B cell (primary cell): ENCODE measurements around the gene GNAT2. TPM values are rescaled to one million over a fixed set of nuclear protein-coding genes. Genes with fewer than 3 reads are reported as not detected.

Experiments used
- ATAC-seq: fragments of 200-7000 bp; cut with Tn5 transposase; one replicate; pipeline ENCODE4 v1.10.0; 2021; ENCODE audit warnings: low read depth, mild to moderate bottlenecking, moderate number of reproducible peaks, moderate library complexity
- CTCF ChIA-PET: fragments of 350-600 bp; sonication (Branson Sonifier 250); formaldehyde crosslinking; loops from one replicate; lab custom pipeline; 2021; ENCODE audit warnings: antibody characterized with exemption, inconsistent platforms; lab: Charles Lee
- POLR2A ChIA-PET: fragments of 350-600 bp; sonication (Branson Sonifier 250); formaldehyde crosslinking; loops from one replicate; lab custom pipeline; 2021; ENCODE audit warnings: antibody characterized with exemption; lab: Charles Lee
- DNase-seq: peaks from one replicate; pipeline ENCODE4 v3.0.0; 2013
- H2AFZ ChIP-seq: 2 replicates; pipeline ENCODE4 v1.6.1; 2012; ENCODE audit warnings: mild to moderate bottlenecking, low read depth, low read length; ENCODE audit not compliant: insufficient read depth, poor library complexity, severe bottlenecking
- H3K27ac ChIP-seq, 2 donors: 1 replicate in 1 of 2; 2 replicates in 1 of 2; pipeline ENCODE4 v1.5.1; 2012 to 2013; ENCODE audit warnings: low read length in 2 of 2, mild to moderate bottlenecking in 2 of 2, moderate library complexity in 1 of 2
- H3K27me3 ChIP-seq, 4 experiments: fragments of 200-600 bp in 1 of 4; sonication (generic) in 1 of 4; replicated peaks in 1 of 4; 1 replicate in 2 of 4; 2 replicates in 2 of 4; pipeline versions ENCODE4 v1.6.1 to v1.7.0; 2013 to 2016; ENCODE audit warnings: low read length in 3 of 4, mild to moderate bottlenecking in 2 of 4, mixed read lengths in 1 of 4, moderate library complexity in 1 of 4; ENCODE audit not compliant: insufficient read depth in 4 of 4, control insufficient read depth in 3 of 4; ENCODE audit errors: control extremely low read depth in 1 of 4
- H3K36me3 ChIP-seq, 2 experiments: replicated peaks in 1 of 2; 1 replicate in 1 of 2; 2 replicates in 1 of 2; pipeline versions ENCODE4 v1.6.1 to v1.7.1; 2013; ENCODE audit warnings: low read length in 1 of 2; ENCODE audit not compliant: insufficient read depth in 2 of 2, control insufficient read depth in 1 of 2; ENCODE audit errors: control extremely low read depth in 1 of 2, extremely low read depth in 1 of 2
- H3K4me1 ChIP-seq, 2 donors: fragments of 200-600 bp in 1 of 2; sonication (generic) in 1 of 2; 1 replicate in 1 of 2; 2 replicates in 1 of 2; pipeline versions ENCODE4 v1.5.1 to v1.6.1; 2013 to 2017; ENCODE audit warnings: low read length in 2 of 2; ENCODE audit not compliant: control insufficient read depth in 2 of 2, insufficient read depth in 2 of 2
- H3K4me2 ChIP-seq: replicated peaks from 2 replicates; pipeline ENCODE3; 2012; ENCODE audit warnings: mild to moderate bottlenecking, low read depth, low read length; ENCODE audit not compliant: poor library complexity, severe bottlenecking
- H3K4me3 ChIP-seq, 5 experiments: fragments of 200-600 bp in 1 of 5; sonication (generic) in 1 of 5; 1 replicate in 3 of 5; 2 replicates in 2 of 5; pipeline versions ENCODE4 v1.5.1 to v1.7.0; 2011 to 2016; ENCODE audit warnings: low read length in 4 of 5, mild to moderate bottlenecking in 4 of 5, low read depth in 2 of 5, control low read depth in 1 of 5, moderate library complexity in 1 of 5; ENCODE audit not compliant: insufficient read depth in 1 of 5; ENCODE audit errors: control extremely low read depth in 1 of 5, extremely low read depth in 1 of 5
- H3K79me2 ChIP-seq: fragments of 200-600 bp; sonication (generic); one replicate; pipeline ENCODE4 v1.6.0; 2016; ENCODE audit warnings: low read length; ENCODE audit not compliant: control insufficient read depth, insufficient read depth
- H3K9ac ChIP-seq: fragments of 200-600 bp; sonication (generic); 2 replicates; pipeline ENCODE4 v1.6.1; 2017; ENCODE audit warnings: mild to moderate bottlenecking, low read length, moderate library complexity
- H3K9me3 ChIP-seq, 3 donors: one replicate each; pipeline versions ENCODE4 v1.6.1 to v1.7.1; 2013; ENCODE audit warnings: low read length in 2 of 3; ENCODE audit not compliant: control insufficient read depth in 2 of 3, insufficient read depth in 1 of 3; ENCODE audit errors: control extremely low read depth in 1 of 3
- H4K20me1 ChIP-seq: 2 replicates; pipeline ENCODE4 v1.6.0; 2012; ENCODE audit warnings: mild to moderate bottlenecking, low read length; ENCODE audit not compliant: insufficient read depth, control insufficient read depth, poor library complexity, severe bottlenecking
- H3K27ac Mint-ChIP-seq: one replicate; pipeline ENCODE4 v1.8.0; 2021; ENCODE audit warnings: mixed read lengths
- H3K27me3 Mint-ChIP-seq: one replicate; pipeline ENCODE4 v1.8.0; 2021; ENCODE audit warnings: mixed read lengths
- H3K4me1 Mint-ChIP-seq: one replicate; pipeline ENCODE4 v1.8.0; 2021; ENCODE audit warnings: mixed read lengths
- H3K4me3 Mint-ChIP-seq: one replicate; pipeline ENCODE4 v1.8.0; 2021; ENCODE audit warnings: mixed read lengths
- H3K9me3 Mint-ChIP-seq: one replicate; pipeline ENCODE4 v1.8.0; 2022; ENCODE audit warnings: mixed read lengths; ENCODE audit not compliant: insufficient read depth
- EZH2 ChIP-seq: IDR thresholded peaks from 2 replicates; pipeline ENCODE4 v1.6.1; 2012; ENCODE audit warnings: borderline replicate concordance, low read depth, mild to moderate bottlenecking, moderate library complexity, low read length; ENCODE audit not compliant: insufficient read depth, poor library complexity, severe bottlenecking
- whole genome bisulfite sequencing: methylation state at CpG from one replicate; pipeline ENCODE4 v1.1.5; 2013; ENCODE audit warnings: missing lambda C conversion rate; ENCODE audit not compliant: insufficient coverage; 5-methylcytosine and 5-hydroxymethylcytosine counted together
- intact Hi-C: fragments of 100-400 bp; cut with micrococcal nuclease; formaldehyde crosslinking; loops from one replicate; pipeline ENCODE4 v1.10.0; 2022
- polyA plus RNA-seq: library from polyadenylated mRNA; depleted of rRNA; stranded (reverse); fragments of >200 nt; gene quantifications from 2 replicates; pipeline ENCODE4 v1.2.3, GENCODE V29; 2012
- total RNA-seq, 2 donors: library from RNA; stranded (reverse); fragments of 120-200 nt in 1 of 2; gene quantifications; 1 replicate in 1 of 2; 2 replicates in 1 of 2; pipeline versions ENCODE4 v1.2.3 to v1.2.4, GENCODE V29; 2013 to 2022
- TF ChIP-seq, protein P1 (sequence below): fragments of 200-600 bp; IDR thresholded peaks from one replicate; pipeline ENCODE4 v1.8.0; 2022; ENCODE audit warnings: antibody characterized with exemption, mild to moderate bottlenecking

GNAT2 gene
- total and polyA plus RNA-seq, 2 donors (not counting 1 experiment from before 2014, with no cell fraction given) = not detected

DNA sequence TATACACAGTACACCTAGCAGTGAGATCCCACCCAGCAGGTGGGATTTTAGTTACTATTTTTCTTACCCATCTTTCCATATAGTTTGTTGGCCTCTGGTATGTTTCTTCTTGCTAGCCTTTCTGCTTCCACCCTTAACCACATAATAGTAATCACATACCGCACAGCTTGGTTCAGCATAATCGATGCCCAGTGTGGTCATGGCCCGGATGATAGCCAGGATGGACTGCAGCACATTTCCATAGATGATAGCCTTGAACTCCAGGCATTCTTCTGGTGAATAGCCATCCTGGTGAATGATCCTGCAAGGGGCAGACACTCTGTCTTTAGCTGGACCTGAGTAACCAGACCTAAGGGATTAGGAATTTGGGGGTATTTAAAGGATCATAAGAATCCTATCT is 9.5 kb downstream of the GNAT2 start:
- Mint-ChIP-seq H3K4me3 (no peak overlapping the region), H3K9me3 (no peaks in the 10 kb centered on the region), H3K27ac (no peak overlapping the region), H3K4me1 (no peaks in the 10 kb centered on the region), H3K27me3 (peaks cover 3% of the 10 kb centered on the region)
- Histone ChIP-seq H3K4me1 (no peaks in the 10 kb centered on the region), H3K27ac (no peak overlapping the region), H3K9ac (no peak overlapping the region), H3K36me3 (no peaks in the 10 kb centered on the region), H2AFZ (no peak overlapping the region), H3K4me2 (no peak overlapping the region), H4K20me1 (no peaks in the 10 kb centered on the region), H3K4me3 (no peak overlapping the region), H3K9me3 (no peaks in the 10 kb centered on the region), H3K27me3 (peaks cover 0 to 3% (median 0%) of the 10 kb centered on the region in 4 experiments), H3K79me2 (no peaks in the 10 kb centered on the region)
- intact Hi-C loops = no loop called here
- ChIA-PET POLR2A (no interaction called here), CTCF (interaction anchor here (0.7 to 1.0 kb wide), 3 partner anchors 8 to 92 kb away, joined by 3 read pairs; no protein-coding TSS in a partner anchor)
- 100% methylated on average over 3 of the region's 3 CpGs for WGBS
- ATAC-seq (no peak), DNase-seq (no peak)
- TF ChIP-seq, protein P1, sequence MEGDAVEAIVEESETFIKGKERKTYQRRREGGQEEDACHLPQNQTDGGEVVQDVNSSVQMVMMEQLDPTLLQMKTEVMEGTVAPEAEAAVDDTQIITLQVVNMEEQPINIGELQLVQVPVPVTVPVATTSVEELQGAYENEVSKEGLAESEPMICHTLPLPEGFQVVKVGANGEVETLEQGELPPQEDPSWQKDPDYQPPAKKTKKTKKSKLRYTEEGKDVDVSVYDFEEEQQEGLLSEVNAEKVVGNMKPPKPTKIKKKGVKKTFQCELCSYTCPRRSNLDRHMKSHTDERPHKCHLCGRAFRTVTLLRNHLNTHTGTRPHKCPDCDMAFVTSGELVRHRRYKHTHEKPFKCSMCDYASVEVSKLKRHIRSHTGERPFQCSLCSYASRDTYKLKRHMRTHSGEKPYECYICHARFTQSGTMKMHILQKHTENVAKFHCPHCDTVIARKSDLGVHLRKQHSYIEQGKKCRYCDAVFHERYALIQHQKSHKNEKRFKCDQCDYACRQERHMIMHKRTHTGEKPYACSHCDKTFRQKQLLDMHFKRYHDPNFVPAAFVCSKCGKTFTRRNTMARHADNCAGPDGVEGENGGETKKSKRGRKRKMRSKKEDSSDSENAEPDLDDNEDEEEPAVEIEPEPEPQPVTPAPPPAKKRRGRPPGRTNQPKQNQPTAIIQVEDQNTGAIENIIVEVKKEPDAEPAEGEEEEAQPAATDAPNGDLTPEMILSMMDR = no peak
- TF ChIP-seq EZH2 = no peak

DNA sequence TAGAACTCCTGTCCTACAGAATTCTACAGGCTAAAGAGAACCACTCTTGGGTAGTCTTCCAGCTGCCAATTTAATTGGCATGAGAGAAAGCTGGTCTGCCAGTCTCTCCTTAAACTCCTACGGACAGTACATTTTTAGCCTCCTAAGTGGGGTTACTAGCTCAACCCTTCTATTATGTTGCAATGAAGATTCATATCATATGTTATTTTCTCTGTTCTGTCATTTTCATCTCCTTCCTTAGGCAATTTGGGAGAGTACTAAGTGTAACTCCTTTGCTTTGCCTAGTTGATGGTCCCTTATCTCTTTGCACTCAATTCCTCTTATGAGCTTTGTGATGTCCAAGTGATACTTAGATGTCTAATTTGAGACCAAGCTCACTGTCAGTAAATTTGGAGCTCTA is 14.0 kb downstream of the GNAT2 start:
- POLR2A ChIA-PET = interaction anchor here (1.0 kb wide), 1 partner anchor 19 kb away, joined by 3 read pairs; no protein-coding TSS in a partner anchor
- intact Hi-C loops = no loop called here
- no CpG with 5 or more reads among the region's 1 CpG for WGBS
- no peak overlapping the region for H2AFZ ChIP-seq
- H3K9ac ChIP-seq = no peak overlapping the region
- H3K27me3 Mint-ChIP-seq = no peaks in the 10 kb centered on the region
- no peak overlapping the region for H3K4me2 ChIP-seq
- H3K27me3 ChIP-seq = no peaks in the 10 kb centered on the region
- no peak for DNase-seq
- CTCF ChIA-PET = interaction anchor here (0.6 to 1.7 kb wide), 3 partner anchors 25 to 59 kb away, joined by 3 to 5 read pairs (median 5); no protein-coding TSS in a partner anchor
- H3K4me1 ChIP-seq = no peaks in the 10 kb centered on the region
- H3K4me3 ChIP-seq = no peak overlapping the region
- no peaks in the 10 kb centered on the region for H3K36me3 ChIP-seq
- no peak overlapping the region for H3K27ac Mint-ChIP-seq
- no peaks in the 10 kb centered on the region for H3K9me3 ChIP-seq
- TF ChIP-seq, protein P1 = no peak
- no peak for TF ChIP-seq EZH2
- no peaks in the 10 kb centered on the region for H4K20me1 ChIP-seq
- no peaks in the 10 kb centered on the region for H3K9me3 Mint-ChIP-seq
- no peak overlapping the region for H3K4me3 Mint-ChIP-seq
- no peak for ATAC-seq
- no peak overlapping the region for H3K27ac ChIP-seq
- no peaks in the 10 kb centered on the region for H3K4me1 Mint-ChIP-seq
- no peaks in the 10 kb centered on the region for H3K79me2 ChIP-seq
